Measurements from ENCODE around the gene FAF1. TPM values are rescaled to one million over a fixed set of nuclear protein-coding genes. Genes with fewer than 3 reads are reported as not detected.
"Not testable (repeated sequence)": the region's sequence is repeated elsewhere in the genome, so short reads cannot be mapped to it uniquely, and the experiment has no call there.

FAF1 gene
- total RNA-seq, 4 donors from 2014 or later, result 25.1 to 55.7 (median 38.8) TPM

- Histone ChIP-seq H3K27ac (no peak overlapping the region), H3K4me3 (no peak overlapping the region), H3K4me1 (no peaks in the 10 kb centered on the region), H3K9me3 (no peaks in the 10 kb centered on the region), H3K36me3 (peaks cover 0 to 48% (median 0%) of the 10 kb centered on the region in 3 donors), H3K27me3 (no peaks in the 10 kb centered on the region)
- 63 to 73% methylated on average over 2 of the region's 2 CpGs for WGBS, 2 donors
- no peak for TF ChIP-seq CTCF (IDR thresholded peaks at IDR 0.05)
- no peak for TF ChIP-seq EP300 (IDR thresholded peaks at IDR 0.05)
- TF ChIP-seq POLR2A (IDR thresholded peaks at IDR 0.05), result no peak
- DNase-seq (ENCODE audit: low spot score in 2 of 2), result no peak
Observed at GRCh38 chr1:50531027-50531426, 429.0 kb downstream of the FAF1 start.

DNA sequence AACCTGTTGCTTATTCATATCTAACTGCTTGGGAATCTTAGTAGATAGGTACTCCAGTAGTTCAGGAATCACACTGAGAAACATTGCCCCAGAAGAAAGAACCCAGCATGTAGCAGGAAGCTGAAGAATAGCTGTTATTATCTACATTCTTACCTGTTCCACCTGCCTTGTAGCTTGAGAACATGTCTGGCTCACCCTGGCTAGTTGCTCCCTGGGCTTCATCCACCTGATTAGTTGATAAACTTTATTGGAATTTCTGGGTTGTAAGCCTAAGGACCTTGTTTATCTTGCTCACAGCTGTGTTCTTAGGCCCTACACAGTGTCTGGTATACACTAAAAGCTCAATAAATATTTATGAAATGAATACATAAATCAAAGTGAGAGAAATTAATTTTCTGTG lies 430.6 kb downstream of the FAF1 start:
- no peaks in the 10 kb centered on the region for H3K4me1 ChIP-seq
- no peaks in the 10 kb centered on the region for H3K9me3 ChIP-seq
- no peak overlapping the region for H3K4me3 ChIP-seq
- peaks cover 0 to 55% (median 0%) of the 10 kb centered on the region in 3 donors for H3K36me3 ChIP-seq
- DNase-seq (ENCODE audit: low spot score in 2 of 2), result no peak
- no peak overlapping the region for H3K27ac ChIP-seq
- TF ChIP-seq EP300 (IDR thresholded peaks at IDR 0.05) (no peak), POLR2A (IDR thresholded peaks at IDR 0.05) (no peak), CTCF (IDR thresholded peaks at IDR 0.05) (no peak)
- no peaks in the 10 kb centered on the region for H3K27me3 ChIP-seq

DNA sequence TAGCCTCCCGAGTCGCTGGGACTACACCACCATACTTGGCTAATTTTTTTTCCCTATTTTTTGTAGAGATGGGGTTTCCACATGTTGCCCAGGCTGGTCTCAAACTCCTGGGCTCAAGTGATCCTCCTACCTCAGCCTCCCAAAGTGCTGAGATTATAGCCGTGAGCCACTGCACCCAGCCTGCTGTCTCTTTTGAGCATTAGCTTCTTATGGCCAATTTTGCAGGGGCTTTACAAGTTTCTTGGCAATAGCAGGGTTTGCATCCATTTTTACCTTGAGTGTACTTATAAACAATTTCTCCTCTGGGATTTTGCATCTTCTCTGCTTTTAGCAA lies 432.1 kb downstream of the FAF1 start:
- Histone ChIP-seq H3K36me3 (peaks cover 0 to 58% (median 0%) of the 10 kb centered on the region in 3 donors), H3K9me3 (peaks cover 0 to 13% (median 0%) of the 10 kb centered on the region in 4 donors)
- H3K27me3 ChIP-seq; H3K27ac ChIP-seq; H3K4me1 ChIP-seq; H3K4me3 ChIP-seq; DNase-seq (ENCODE audit: low spot score in 2 of 2): not testable (repeated sequence)
- 94 to 100% methylated on average over 3 of the region's 3 CpGs for WGBS, 2 donors

DNA sequence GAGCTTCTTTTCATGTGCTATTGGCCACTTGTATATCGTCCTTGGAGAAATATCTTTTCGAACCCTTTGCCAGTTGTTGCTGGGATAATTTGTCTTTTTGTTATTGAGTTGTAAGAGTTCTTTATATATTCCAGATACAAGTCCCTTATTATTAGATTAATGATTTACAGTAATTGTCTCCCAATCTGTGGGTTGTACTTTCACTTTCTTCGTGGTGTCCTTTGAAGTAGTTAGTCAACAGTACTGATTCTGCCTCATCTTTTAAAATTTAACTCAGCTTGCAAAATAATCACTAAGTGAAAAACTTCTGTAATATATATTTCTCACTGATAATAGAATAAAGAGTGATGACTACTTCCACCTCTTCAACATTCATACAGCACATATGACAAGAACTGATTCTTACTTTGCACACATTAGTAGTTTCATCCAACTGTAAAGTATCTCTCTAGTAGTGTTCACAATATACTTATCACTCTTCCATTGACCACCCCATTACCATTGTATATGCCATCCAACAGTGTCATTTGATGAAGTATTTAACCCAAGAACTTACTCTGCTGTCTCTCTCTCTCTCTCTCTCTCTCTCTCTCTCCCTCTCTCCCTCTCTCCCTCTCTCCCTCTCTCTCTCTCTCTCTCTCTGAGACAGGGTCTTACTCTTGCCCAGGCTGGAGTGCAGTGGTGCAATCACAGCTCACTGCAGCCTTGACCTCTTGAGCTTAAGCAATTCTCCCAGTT lies 432.6 kb downstream of the FAF1 start:
- peaks cover 0 to 58% (median 0%) of the 10 kb centered on the region in 3 donors for H3K36me3 ChIP-seq
- no peak for DNase-seq (ENCODE audit: low spot score in 2 of 2)
- H3K4me3 ChIP-seq, result no peak overlapping the region
- WGBS, 2 donors, result 92 to 96% methylated on average over 3 of the region's 3 CpGs
- TF ChIP-seq EP300 (IDR thresholded peaks at IDR 0.05) (no peak), POLR2A (IDR thresholded peaks at IDR 0.05) (no peak), CTCF (IDR thresholded peaks at IDR 0.05) (no peak)
- H3K27ac ChIP-seq, result no peak overlapping the region
- no peaks in the 10 kb centered on the region for H3K4me1 ChIP-seq
- H3K9me3 ChIP-seq, result peaks cover 0 to 14% (median 0%) of the 10 kb centered on the region in 4 donors
- H3K27me3 ChIP-seq, result no peaks in the 10 kb centered on the region

DNA sequence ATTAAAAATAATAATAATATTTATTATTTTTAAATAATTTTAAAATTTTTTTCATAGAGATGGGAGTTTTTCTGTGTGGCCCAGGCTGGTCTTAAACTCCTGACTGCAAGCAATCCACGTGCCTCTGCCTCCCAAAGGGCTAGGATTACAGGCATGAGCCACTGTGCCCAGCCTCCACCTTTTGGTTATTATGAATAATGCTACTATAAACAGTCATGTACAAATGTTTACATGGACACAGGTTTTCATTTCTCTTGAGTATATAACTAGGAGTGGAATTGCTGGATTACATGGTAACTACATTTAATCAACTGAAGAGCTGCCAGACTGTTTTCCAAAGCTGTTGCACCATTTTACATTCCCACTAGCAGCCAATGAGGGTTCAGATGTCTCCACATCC lies 433.6 kb downstream of the FAF1 start:
- no peak overlapping the region for H3K4me3 ChIP-seq

More for the DNA sequence above, 433.6 kb downstream of the FAF1 start:
- Histone ChIP-seq H3K27ac (no peak overlapping the region), H3K36me3 (peaks cover 0 to 67% (median 0%) of the 10 kb centered on the region in 3 donors), H3K9me3 (peaks cover 0 to 14% (median 0%) of the 10 kb centered on the region in 4 donors), H3K27me3 (no peaks in the 10 kb centered on the region), H3K4me1 (no peaks in the 10 kb centered on the region)
- 94 to 97% methylated on average over 1 of the region's 1 CpG for WGBS, 2 donors
- TF ChIP-seq POLR2A (IDR thresholded peaks at IDR 0.05) (no peak), EP300 (IDR thresholded peaks at IDR 0.05) (no peak), CTCF (IDR thresholded peaks at IDR 0.05) (no peak)
- DNase-seq (ENCODE audit: low spot score in 2 of 2), result no peak

Measured in tibial nerve (tissue), 4 donors.